ENCODE data around the gene FAF1.

DNA sequence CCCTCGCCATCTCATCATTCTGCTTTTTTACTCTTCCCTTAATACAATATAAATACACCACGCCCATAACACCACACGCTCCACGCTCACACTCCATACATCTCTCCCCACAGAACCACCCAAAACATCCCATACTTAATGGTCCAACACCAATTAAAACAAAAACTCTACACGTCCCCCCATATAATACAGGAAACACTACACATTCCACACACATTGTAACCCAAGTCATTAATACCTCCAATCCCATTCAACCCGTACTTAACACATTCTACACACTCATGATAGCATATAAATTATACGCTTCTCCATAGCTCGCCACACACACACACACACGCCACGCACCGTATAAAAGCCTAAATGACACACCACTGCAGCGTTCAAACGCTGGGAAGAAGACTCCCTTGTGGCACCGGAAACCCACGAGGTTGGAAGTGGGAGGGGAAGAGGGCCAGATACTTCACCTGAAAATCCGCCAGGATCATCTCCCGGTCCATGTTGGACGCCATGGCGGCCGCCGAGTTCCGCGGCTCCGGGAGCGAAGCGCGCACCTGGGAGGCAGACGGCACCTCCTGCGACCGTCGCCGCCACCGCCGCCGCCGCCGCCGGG, 659 bp downstream of the FAF1 start:
- TF ChIP-seq EZH2 (IDR thresholded peaks at IDR 0.05): no peak
- TF ChIP-seq POLR2AphosphoS5 (IDR thresholded peaks at IDR 0.05; ENCODE audit: borderline replicate concordance, low read depth, low read length): 0 out of 2 replicates have a peak, but pooled peaks have one; percentile 15

Measured in SK-N-MC (cell line).